Measurements from ENCODE around the gene PWWP2B.

The PWWP2B gene

GRCh38 chr10:132422903-132423825, 26.2 kb downstream of the PWWP2B start:
- no peak for DNase-seq
- no peaks in the 10 kb centered on the region for H3K36me3 ChIP-seq
- H3K4me3 ChIP-seq: no peak overlapping the region
- H3K4me1 ChIP-seq: peaks cover 13 to 51% (median 38%) of the 10 kb centered on the region in 4 donors
- TF ChIP-seq, protein P1, sequence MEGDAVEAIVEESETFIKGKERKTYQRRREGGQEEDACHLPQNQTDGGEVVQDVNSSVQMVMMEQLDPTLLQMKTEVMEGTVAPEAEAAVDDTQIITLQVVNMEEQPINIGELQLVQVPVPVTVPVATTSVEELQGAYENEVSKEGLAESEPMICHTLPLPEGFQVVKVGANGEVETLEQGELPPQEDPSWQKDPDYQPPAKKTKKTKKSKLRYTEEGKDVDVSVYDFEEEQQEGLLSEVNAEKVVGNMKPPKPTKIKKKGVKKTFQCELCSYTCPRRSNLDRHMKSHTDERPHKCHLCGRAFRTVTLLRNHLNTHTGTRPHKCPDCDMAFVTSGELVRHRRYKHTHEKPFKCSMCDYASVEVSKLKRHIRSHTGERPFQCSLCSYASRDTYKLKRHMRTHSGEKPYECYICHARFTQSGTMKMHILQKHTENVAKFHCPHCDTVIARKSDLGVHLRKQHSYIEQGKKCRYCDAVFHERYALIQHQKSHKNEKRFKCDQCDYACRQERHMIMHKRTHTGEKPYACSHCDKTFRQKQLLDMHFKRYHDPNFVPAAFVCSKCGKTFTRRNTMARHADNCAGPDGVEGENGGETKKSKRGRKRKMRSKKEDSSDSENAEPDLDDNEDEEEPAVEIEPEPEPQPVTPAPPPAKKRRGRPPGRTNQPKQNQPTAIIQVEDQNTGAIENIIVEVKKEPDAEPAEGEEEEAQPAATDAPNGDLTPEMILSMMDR (IDR thresholded peaks at IDR 0.05): no peak
- H3K27ac ChIP-seq: peak overlapping the region; percentile 89 to 91
- no peaks in the 10 kb centered on the region for H3K27me3 ChIP-seq
- no peaks in the 10 kb centered on the region for H3K9me3 ChIP-seq
- intact Hi-C loops (cut with DNase I; ENCODE audit: low total_unique reads): no loop called here

DNA sequence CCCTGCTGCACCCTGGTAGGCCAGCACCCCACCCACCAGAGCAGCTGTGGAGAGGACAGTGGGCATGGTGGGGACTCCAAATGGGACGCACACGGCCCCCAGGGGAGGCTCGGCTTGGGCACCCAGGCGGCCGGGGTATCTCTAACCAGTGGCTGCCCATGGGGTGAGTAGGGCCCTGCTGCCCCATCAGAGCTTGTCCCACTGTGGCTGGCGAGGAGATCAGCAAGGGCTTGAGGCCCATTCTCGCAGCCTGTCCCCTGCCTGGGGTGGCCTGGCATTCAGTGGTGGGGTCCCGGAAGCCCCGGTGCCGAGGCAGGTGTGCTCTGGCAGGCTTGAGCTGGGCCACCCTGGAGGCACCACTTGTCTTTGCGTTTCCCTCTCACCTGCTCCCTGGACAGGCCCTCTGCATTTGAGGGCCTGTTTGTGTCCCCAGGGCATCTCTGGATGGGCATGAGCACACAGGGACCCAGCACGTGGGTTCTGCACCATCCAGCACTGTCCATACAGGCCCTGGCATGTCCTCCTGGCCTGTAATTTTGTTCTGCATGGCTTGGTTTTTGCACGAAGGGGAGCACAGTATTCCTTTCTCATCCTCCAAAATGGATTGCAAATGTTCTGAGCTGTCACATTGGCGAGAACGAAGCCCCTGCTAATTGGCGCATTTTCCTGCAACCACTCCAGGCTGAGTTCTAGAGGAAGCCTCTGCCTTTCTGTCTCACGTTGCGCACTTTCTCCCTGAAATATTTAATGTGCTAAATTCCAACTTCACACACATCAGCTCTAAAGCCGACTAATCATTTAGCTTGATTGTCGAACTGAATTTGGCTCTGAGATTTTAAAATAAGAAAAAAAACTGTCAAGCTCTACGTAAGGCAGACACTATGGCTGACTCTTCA, 27.2 kb downstream of the PWWP2B start:
- H3K27ac ChIP-seq: no peak overlapping the region
- no peaks in the 10 kb centered on the region for H3K27me3 ChIP-seq
- no peak overlapping the region for H3K4me3 ChIP-seq
- intact Hi-C loops (cut with DNase I; ENCODE audit: low total_unique reads): no loop called here
- no peak for DNase-seq
- H3K4me1 ChIP-seq: peaks cover 13 to 41% (median 29%) of the 10 kb centered on the region in 4 donors
- H3K9me3 ChIP-seq: no peaks in the 10 kb centered on the region
- H3K36me3 ChIP-seq: no peaks in the 10 kb centered on the region
- TF ChIP-seq, protein P1 (IDR thresholded peaks at IDR 0.05): no peak

DNA sequence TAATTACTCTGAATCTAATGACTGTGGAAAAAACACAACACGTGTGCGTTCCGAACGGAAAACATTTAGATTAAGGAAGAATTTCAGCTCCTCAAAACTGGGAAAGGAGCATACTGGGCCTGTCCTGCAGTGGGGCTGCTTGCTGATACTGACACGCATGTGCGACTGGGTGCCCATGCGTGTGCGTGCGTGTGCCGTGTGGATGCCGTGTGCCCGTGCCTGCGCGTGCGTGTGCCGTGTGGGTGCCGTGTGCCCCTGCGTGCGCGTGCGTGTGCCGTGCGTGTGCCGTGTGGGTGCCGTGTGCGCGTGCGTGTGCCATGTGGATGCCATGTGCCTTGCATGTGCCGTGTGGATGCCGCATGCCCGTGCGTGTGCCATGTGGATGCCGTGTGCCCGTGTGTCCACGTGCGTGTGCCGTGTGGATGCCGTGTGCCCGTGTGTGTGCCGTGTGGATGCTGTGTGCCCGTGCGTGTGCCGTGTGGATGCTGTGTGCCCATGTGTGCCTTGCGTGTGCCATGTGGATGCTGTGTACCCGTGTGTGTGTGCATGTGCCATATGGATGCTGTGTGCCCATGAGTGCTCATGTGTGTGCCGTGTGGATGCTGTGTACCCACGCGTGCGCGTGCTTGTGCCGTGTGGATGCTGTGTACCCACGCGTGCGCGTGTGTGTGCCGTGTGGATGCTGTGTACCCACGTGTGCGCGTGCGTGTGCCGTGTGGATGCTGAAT, 28.2 kb downstream of the PWWP2B start:
- no peak overlapping the region for H3K4me3 ChIP-seq
- no peak for DNase-seq
- no peaks in the 10 kb centered on the region for H3K9me3 ChIP-seq
- no peaks in the 10 kb centered on the region for H3K27me3 ChIP-seq
- intact Hi-C loops (cut with DNase I; ENCODE audit: low total_unique reads): no loop called here
- no peaks in the 10 kb centered on the region for H3K36me3 ChIP-seq
- no peak overlapping the region for H3K27ac ChIP-seq
- peaks cover 13 to 37% (median 22%) of the 10 kb centered on the region in 4 donors for H3K4me1 ChIP-seq
- TF ChIP-seq, protein P1 (IDR thresholded peaks at IDR 0.05): no peak

DNA sequence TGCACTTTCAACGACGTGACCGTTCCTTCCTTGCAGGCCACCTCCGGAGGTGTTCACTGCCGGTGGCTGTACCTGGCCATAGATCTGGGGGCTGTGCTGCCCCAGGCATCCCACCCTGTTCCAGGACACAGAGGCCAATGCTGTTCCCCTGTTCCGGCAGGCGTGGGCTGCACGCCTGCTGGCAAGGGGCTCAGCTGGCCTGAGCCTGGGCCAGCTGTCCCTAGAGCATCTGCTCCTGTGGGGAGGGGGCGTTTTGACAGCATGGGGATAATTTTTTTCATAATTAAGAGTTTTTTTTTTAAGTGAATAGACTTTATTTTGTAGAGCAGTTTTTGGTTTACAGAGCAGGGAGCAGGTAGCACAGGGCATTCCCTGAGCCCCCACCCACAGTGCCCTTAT, 28.8 kb downstream of the PWWP2B start:
- no peaks in the 10 kb centered on the region for H3K27me3 ChIP-seq
- TF ChIP-seq, protein P1 (IDR thresholded peaks at IDR 0.05): no peak
- intact Hi-C loops (cut with DNase I; ENCODE audit: low total_unique reads): no loop called here

More for the DNA sequence above, 28.8 kb downstream of the PWWP2B start:
- Histone ChIP-seq H3K9me3 (no peaks in the 10 kb centered on the region), H3K27ac (no peak overlapping the region), H3K4me1 (peaks cover 10 to 32% (median 18%) of the 10 kb centered on the region in 4 donors), H3K36me3 (no peaks in the 10 kb centered on the region), H3K4me3 (no peak overlapping the region)
- DNase-seq: no peak
